DOHH2 (cell line): Measurements from ENCODE around the gene PPFIBP2.

Source experiments
- H3F3A ChIP-seq: fragments of 200-600 bp; sonication (generic), shearing (Covaris generic); 2 replicates; pipeline ENCODE4 v1.6.0; 2016; ENCODE audit warnings: antibody characterized with exemption, mild to moderate bottlenecking; ENCODE audit not compliant: control insufficient read depth, insufficient read depth
- H3K27ac ChIP-seq: fragments of 200-600 bp; sonication (generic); 2 replicates; pipeline ENCODE4 v1.5.1; 2014; ENCODE audit warnings: low read depth, mild to moderate bottlenecking, low read length, moderate library complexity
- H3K27me3 ChIP-seq: fragments of 200-600 bp; sonication (generic); 2 replicates; pipeline ENCODE4 v1.6.1; 2014; ENCODE audit warnings: mild to moderate bottlenecking, low read length, mixed read lengths; ENCODE audit not compliant: control insufficient read depth
- H3K36me3 ChIP-seq: fragments of 200-600 bp; sonication (generic); 2 replicates; pipeline ENCODE4 v1.6.1; 2014; ENCODE audit warnings: mild to moderate bottlenecking, low read length, moderate library complexity, mixed read lengths; ENCODE audit not compliant: control insufficient read depth
- H3K4me1 ChIP-seq: fragments of 200-600 bp; sonication (generic); 2 replicates; pipeline ENCODE4 v1.6.1; 2014; ENCODE audit warnings: mild to moderate bottlenecking, low read length, mixed read lengths; ENCODE audit not compliant: control insufficient read depth
- H3K4me2 ChIP-seq: fragments of 200-600 bp; sonication (generic); 2 replicates; pipeline ENCODE4 v1.6.0; 2014; ENCODE audit warnings: mild to moderate bottlenecking, low read length, moderate library complexity
- H3K4me3 ChIP-seq: fragments of 200-600 bp; sonication (generic); 2 replicates; pipeline ENCODE4 v1.5.1; 2014; ENCODE audit warnings: mild to moderate bottlenecking, low read length, mixed read lengths
- H3K79me2 ChIP-seq: fragments of 200-600 bp; sonication (generic); 2 replicates; pipeline ENCODE4 v1.6.1; 2014; ENCODE audit warnings: mild to moderate bottlenecking, low read length, mixed read lengths; ENCODE audit not compliant: control insufficient read depth
- H3K9me2 ChIP-seq: fragments of 200-600 bp; sonication (generic); replicated peaks from 2 replicates; pipeline ENCODE4 v1.6.1; 2014; ENCODE audit warnings: mild to moderate bottlenecking, low read length, mixed read lengths; ENCODE audit not compliant: control insufficient read depth
- H3K9me3 ChIP-seq: fragments of 200-600 bp; sonication (generic); 2 replicates; pipeline ENCODE4 v1.6.1; 2014; ENCODE audit warnings: antibody characterized with exemption, low read length, mixed read lengths; ENCODE audit not compliant: control insufficient read depth, insufficient read depth
- H4K20me1 ChIP-seq: fragments of 200-600 bp; sonication (generic); 2 replicates; pipeline ENCODE4 v1.6.0; 2014; ENCODE audit warnings: low read depth, mild to moderate bottlenecking, antibody characterized with exemption, low read length, moderate library complexity; ENCODE audit not compliant: control insufficient read depth, insufficient read depth
- EZH2phosphoT487 ChIP-seq: fragments of 200-600 bp; sonication (generic); IDR thresholded peaks from 2 replicates; pipeline ENCODE4 v1.6.1; 2017; ENCODE audit warnings: borderline replicate concordance, mild to moderate bottlenecking, antibody characterized with exemption, low read length, moderate library complexity, mixed read lengths
- TF ChIP-seq, protein P1 (sequence below): fragments of 200-600 bp; sonication (generic); IDR thresholded peaks from one replicate; pipeline ENCODE4 v1.5.1; 2014; ENCODE audit warnings: antibody characterized with exemption, mild to moderate bottlenecking, low read depth, low read length; ENCODE audit not compliant: poor library complexity, severe bottlenecking

The PPFIBP2 gene

GRCh38 chr11:7609521-7609920 lies 95.7 kb downstream of the PPFIBP2 start:
- Histone ChIP-seq H3K9me2 (no peaks in the 10 kb centered on the region), H4K20me1 (no peaks in the 10 kb centered on the region), H3K4me2 (no peak overlapping the region), H3K27me3 (no peaks in the 10 kb centered on the region), H3K79me2 (no peaks in the 10 kb centered on the region), H3K4me3 (no peak overlapping the region), H3K27ac (no peak overlapping the region), H3K36me3 (peaks cover 3% of the 10 kb centered on the region; the same call in 1 of the 2 replicates), H3F3A (no peaks in the 10 kb centered on the region), H3K4me1 (no peaks in the 10 kb centered on the region), H3K9me3 (no peaks in the 10 kb centered on the region)
- no peak for TF ChIP-seq EZH2phosphoT487
- TF ChIP-seq, protein P1, sequence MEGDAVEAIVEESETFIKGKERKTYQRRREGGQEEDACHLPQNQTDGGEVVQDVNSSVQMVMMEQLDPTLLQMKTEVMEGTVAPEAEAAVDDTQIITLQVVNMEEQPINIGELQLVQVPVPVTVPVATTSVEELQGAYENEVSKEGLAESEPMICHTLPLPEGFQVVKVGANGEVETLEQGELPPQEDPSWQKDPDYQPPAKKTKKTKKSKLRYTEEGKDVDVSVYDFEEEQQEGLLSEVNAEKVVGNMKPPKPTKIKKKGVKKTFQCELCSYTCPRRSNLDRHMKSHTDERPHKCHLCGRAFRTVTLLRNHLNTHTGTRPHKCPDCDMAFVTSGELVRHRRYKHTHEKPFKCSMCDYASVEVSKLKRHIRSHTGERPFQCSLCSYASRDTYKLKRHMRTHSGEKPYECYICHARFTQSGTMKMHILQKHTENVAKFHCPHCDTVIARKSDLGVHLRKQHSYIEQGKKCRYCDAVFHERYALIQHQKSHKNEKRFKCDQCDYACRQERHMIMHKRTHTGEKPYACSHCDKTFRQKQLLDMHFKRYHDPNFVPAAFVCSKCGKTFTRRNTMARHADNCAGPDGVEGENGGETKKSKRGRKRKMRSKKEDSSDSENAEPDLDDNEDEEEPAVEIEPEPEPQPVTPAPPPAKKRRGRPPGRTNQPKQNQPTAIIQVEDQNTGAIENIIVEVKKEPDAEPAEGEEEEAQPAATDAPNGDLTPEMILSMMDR, result no peak

- Histone ChIP-seq H3K4me1 (no peaks in the 10 kb centered on the region), H3K4me3 (no peak overlapping the region), H3K9me2 (no peaks in the 10 kb centered on the region), H3K4me2 (no peak overlapping the region), H3K27me3 (no peaks in the 10 kb centered on the region), H4K20me1 (no peaks in the 10 kb centered on the region), H3K79me2 (no peaks in the 10 kb centered on the region), H3K9me3 (no peaks in the 10 kb centered on the region), H3K27ac (no peak overlapping the region), H3F3A (no peaks in the 10 kb centered on the region), H3K36me3 (peaks cover 3% of the 10 kb centered on the region; the same call in 1 of the 2 replicates)
- TF ChIP-seq EZH2phosphoT487, result no peak
- TF ChIP-seq, protein P1, result no peak
These were observed 96.6 kb downstream of the PPFIBP2 start for GRCh38 chr11:7610393-7610792.

- Histone ChIP-seq H3K9me2 (no peaks in the 10 kb centered on the region), H4K20me1 (no peaks in the 10 kb centered on the region), H3K79me2 (no peaks in the 10 kb centered on the region), H3F3A (no peaks in the 10 kb centered on the region), H3K4me2 (no peak overlapping the region), H3K4me1 (no peaks in the 10 kb centered on the region), H3K4me3 (no peak overlapping the region), H3K9me3 (no peaks in the 10 kb centered on the region), H3K27me3 (no peaks in the 10 kb centered on the region), H3K36me3 (peaks cover 3% of the 10 kb centered on the region; the same call in 1 of the 2 replicates), H3K27ac (no peak overlapping the region)
- TF ChIP-seq EZH2phosphoT487, result no peak
- TF ChIP-seq, protein P1, result no peak
These were observed 97.6 kb downstream of the PPFIBP2 start for GRCh38 chr11:7611411-7611810.
